Esophagus mucosa (tissue), 1 donor: ENCODE measurements around the gene DNASE1L1. TPM values are rescaled to one million over a fixed set of nuclear protein-coding genes. Genes with fewer than 3 reads are reported as not detected.

Experiments used
- ATAC-seq: fragments of 200-7000 bp; cut with Tn5 transposase; one replicate; pipeline ENCODE4 v1.9.1; 2020
- total RNA-seq: library from RNA; stranded (reverse); gene quantifications from one replicate; pipeline ENCODE4 v1.2.4, GENCODE V29; 2023
- donor health status: DM: yes; HTN: yes; CAD: no.

DNASE1L1 gene
- total RNA-seq, 1 donor from 2014 or later = 22.8 TPM

- ATAC-seq = no peak
Measured at GRCh38 chrX:154365997-154366665, 42.9 kb downstream of the DNASE1L1 start.

- no peak for ATAC-seq
Measured at GRCh38 chrX:154365052-154365600, 43.9 kb downstream of the DNASE1L1 start.

- no peak for ATAC-seq
Measured at GRCh38 chrX:154363706-154364439, 45.2 kb downstream of the DNASE1L1 start.

- no peak for ATAC-seq
Measured at GRCh38 chrX:154362085-154362742, 46.8 kb downstream of the DNASE1L1 start.

- no peak for ATAC-seq
Measured at GRCh38 chrX:154360155-154360713, 48.8 kb downstream of the DNASE1L1 start.

- ATAC-seq = no peak
Measured at GRCh38 chrX:154359362-154360154, 49.5 kb downstream of the DNASE1L1 start.

GRCh38 chrX:154358829-154359228 is 50.2 kb downstream of the DNASE1L1 start:
- ATAC-seq = no peak

GRCh38 chrX:154358011-154358410 is 51.0 kb downstream of the DNASE1L1 start:
- ATAC-seq = peak; percentile 14

- no peak for ATAC-seq
Measured at GRCh38 chrX:154357205-154357604, 51.8 kb downstream of the DNASE1L1 start.

- ATAC-seq = no peak
Measured at GRCh38 chrX:154356596-154356995, 52.5 kb downstream of the DNASE1L1 start.

GRCh38 chrX:154355776-154356140 is 53.3 kb downstream of the DNASE1L1 start:
- ATAC-seq = no peak

- ATAC-seq = no peak
Measured at GRCh38 chrX:154355094-154355775, 53.8 kb downstream of the DNASE1L1 start.

GRCh38 chrX:154354516-154354915 is 54.5 kb downstream of the DNASE1L1 start:
- no peak for ATAC-seq

- no peak for ATAC-seq
Measured at GRCh38 chrX:154354013-154354412, 55.0 kb downstream of the DNASE1L1 start.

GRCh38 chrX:154353172-154353843 is 55.7 kb downstream of the DNASE1L1 start:
- no peak for ATAC-seq

GRCh38 chrX:154352466-154352865 is 56.6 kb downstream of the DNASE1L1 start:
- ATAC-seq = no peak

- no peak for ATAC-seq
Measured at GRCh38 chrX:154352012-154352401, 57.0 kb downstream of the DNASE1L1 start.
